Spleen (tissue), 11 donors: Measurements from ENCODE around the gene DPPA5. TPM values are rescaled to one million over a fixed set of nuclear protein-coding genes. Genes with fewer than 3 reads are reported as not detected.
"Not testable (repeated sequence)": the region's sequence is repeated elsewhere in the genome, so short reads cannot be mapped to it uniquely, and the experiment has no call there.

ENCODE experiments used
- DNase-seq: peaks from one replicate; pipeline ENCODE4 v3.0.0-alpha.2; 2020
- H3K27ac ChIP-seq, 8 donors: fragments of 200-600 bp; sonication (generic) in 7 of 8; 1 replicate in 4 of 8; 2 replicates in 4 of 8; pipeline versions ENCODE4 v1.5.0 to v1.8.0; 2016 to 2021; ENCODE audit warnings: inconsistent platforms in 4 of 8, mild to moderate bottlenecking in 4 of 8, moderate library complexity in 1 of 8
- H3K27me3 ChIP-seq, 7 donors: fragments of 200-600 bp; sonication (generic) in 6 of 7; replicated peaks in 1 of 7; 1 replicate in 4 of 7; 2 replicates in 3 of 7; pipeline versions ENCODE4 v1.5.0 to v1.8.0; 2016 to 2021; ENCODE audit warnings: inconsistent platforms in 3 of 7, mild to moderate bottlenecking in 1 of 7
- H3K36me3 ChIP-seq, 6 donors: fragments of 200-600 bp; sonication (generic) in 5 of 6; 1 replicate in 4 of 6; 2 replicates in 2 of 6; pipeline versions ENCODE4 v1.5.0 to v1.8.0; 2016 to 2021; ENCODE audit warnings: inconsistent platforms in 2 of 6
- H3K4me1 ChIP-seq, 6 donors: fragments of 200-600 bp; sonication (generic) in 5 of 6; 1 replicate in 3 of 6; 2 replicates in 3 of 6; pipeline versions ENCODE4 v1.5.0 to v1.8.0; 2016 to 2021; ENCODE audit warnings: inconsistent platforms in 3 of 6
- H3K4me3 ChIP-seq, 8 donors: fragments of 200-600 bp; sonication (generic) in 7 of 8; 1 replicate in 4 of 8; 2 replicates in 4 of 8; pipeline versions ENCODE4 v1.5.0 to v1.8.0; 2016 to 2021; ENCODE audit warnings: inconsistent platforms in 4 of 8, mild to moderate bottlenecking in 4 of 8, moderate library complexity in 2 of 8
- H3K9me3 ChIP-seq, 8 donors: fragments of 200-600 bp; sonication (generic) in 7 of 8; 1 replicate in 4 of 8; 2 replicates in 4 of 8; pipeline versions ENCODE4 v1.5.0 to v1.8.0; 2016 to 2021; ENCODE audit warnings: inconsistent platforms in 4 of 8
- CTCF ChIP-seq, 11 experiments: fragments of 200-600 bp in 7 of 11; fragments of 450-650 bp in 4 of 11; sonication (generic) in 4 of 11; IDR thresholded peaks in 8 of 11; conservative IDR thresholded peaks in 3 of 11; 1 replicate in 7 of 11; 2 replicates in 4 of 11; pipeline versions ENCODE4 v1.4.0 to v1.8.0; 2016 to 2021; ENCODE audit warnings: antibody characterized with exemption in 11 of 11, inconsistent platforms in 4 of 11, mild to moderate bottlenecking in 1 of 11
- POLR2A ChIP-seq, 3 donors: fragments of 450-650 bp; IDR thresholded peaks; one replicate each; pipeline ENCODE4 v1.5.1; 2017; ENCODE audit warnings: antibody characterized with exemption in 3 of 3, mild to moderate bottlenecking in 1 of 3
- POLR2AphosphoS5 ChIP-seq, 3 donors: sonication (generic); formaldehyde crosslinking; IDR thresholded peaks; one replicate each; pipeline ENCODE4 v1.5.1; 2017; ENCODE audit warnings: antibody characterized with exemption in 3 of 3
- WGBS, 5 donors: extraction: QIAGEN DNeasy Blood & Tissue Kit in 3 of 5; methylation state at CpG; one replicate each; pipeline versions ENCODE4 v1.1.5 to v1.1.7; 2013 to 2018; 5-methylcytosine and 5-hydroxymethylcytosine counted together
- intact Hi-C: fragments of 100-400 bp; cut with DNase I; formaldehyde crosslinking; loops from one replicate; pipeline ENCODE4 v1.15.0; 2023; ENCODE audit warnings: low total_unique reads
- polyA plus RNA-seq, 3 donors: library from polyadenylated mRNA; stranded (reverse); fragments of 200-250 nt; gene quantifications; one replicate each; pipeline ENCODE4 v1.2.1, GENCODE V29; 2013
- total RNA-seq, 7 donors: library from RNA; depleted of rRNA in 3 of 7; stranded (reverse); fragments of >200 nt in 3 of 7; fragmentation: NEBNext Ultra II Directional in 4 of 7; extraction: Animal tissue kit (Norgen Biotek cat#: 25700) in 4 of 7; gene quantifications; one replicate each; pipeline versions ENCODE4 v1.1.0 to v1.2.1, GENCODE V29; 2016 to 2021
- donor health status: healthy with polysubstance abuse.
- donor health status: DM: no; HTN: no; CAD: no; lungs with moderate emphysema.
- donor health status: DM: no; HTN: no; CAD: no.
- donor health status: Bipolar disorder and iron deficiency.
- donor health status: healthy.
- donor health status: DM: no; HTN: no; CAD: no.
- donor health status: DM: yes; HTN: yes; CAD: no.

The DPPA5 gene
- total and polyA plus RNA-seq, 10 donors, result not detected

GRCh38 chr6:73394577-73395354 is 40.7 kb upstream of the DPPA5 start, which contains the start of gene DDX43:
DDX43 (plus strand) TSS chr6:73394828; CDS start chr6:73394906, 78 bp downstream.
- peak within 1 kb of the TSS in 4 of 8 donors; percentile 19 to 48 (median 24) for H3K4me3 ChIP-seq
- no peaks in the 10 kb centered on the region for H3K9me3 ChIP-seq
- DNase-seq, result peak; percentile 84
- intact Hi-C loops, result no loop called here
- no peaks in the 10 kb centered on the region for H3K27me3 ChIP-seq
- TF ChIP-seq CTCF (IDR thresholded peaks at IDR 0.05 in 8 of 11, conservative IDR thresholded peaks at IDR 0.05 in 3 of 11) (no peak), POLR2AphosphoS5 (IDR thresholded peaks at IDR 0.05) (peak in 1 of 3 donors; percentile 73)
- H3K36me3 ChIP-seq, result no peaks in the 10 kb centered on the region
- H3K4me1 ChIP-seq, result peaks cover 0 to 3% (median 0%) of the 10 kb centered on the region in 6 donors
- H3K27ac ChIP-seq, result peak within 1 kb of the TSS in 5 of 8 donors; percentile 38 to 79 (median 71)
- WGBS, 5 donors, result 72 to 83% (median 79%) methylated on average over 52 to 54 of the region's 54 CpGs

- H3K27me3 ChIP-seq, result no peaks in the 10 kb centered on the region
- no peak overlapping the region for H3K27ac ChIP-seq
- no peaks in the 10 kb centered on the region for H3K36me3 ChIP-seq
- no peaks in the 10 kb centered on the region for H3K9me3 ChIP-seq
- 79 to 97% (median 95%) methylated on average over 3 of the region's 3 CpGs for WGBS, 5 donors
- H3K4me3 ChIP-seq, result no peak overlapping the region
- intact Hi-C loops, result no loop called here
- peaks cover 3 to 17% (median 8%) of the 10 kb centered on the region in 6 donors for H3K4me1 ChIP-seq
- TF ChIP-seq POLR2A (IDR thresholded peaks at IDR 0.05) (no peak), CTCF (IDR thresholded peaks at IDR 0.05 in 8 of 11, conservative IDR thresholded peaks at IDR 0.05 in 3 of 11) (no peak), POLR2AphosphoS5 (IDR thresholded peaks at IDR 0.05) (no peak)
- DNase-seq, result no peak
These were observed 39.2 kb upstream of the DPPA5 start for GRCh38 chr6:73393278-73393677.

- H3K27me3 ChIP-seq, H3K36me3 ChIP-seq, intact Hi-C loops, H3K9me3 ChIP-seq, H3K4me3 ChIP-seq, DNase-seq, H3K27ac ChIP-seq: not testable (repeated sequence)
- WGBS, 5 donors, result 81 to 87% (median 85%) methylated on average over 4 of the region's 4 CpGs
- H3K4me1 ChIP-seq, result peaks cover 3 to 20% (median 9%) of the 10 kb centered on the region in 6 donors
These were observed 38.1 kb upstream of the DPPA5 start for GRCh38 chr6:73392188-73392587.

- Histone ChIP-seq H3K27me3 (no peaks in the 10 kb centered on the region), H3K4me1 (peaks cover 3 to 20% (median 9%) of the 10 kb centered on the region in 6 donors), H3K27ac (no peak overlapping the region), H3K9me3 (no peaks in the 10 kb centered on the region), H3K4me3 (no peak overlapping the region), H3K36me3 (no peaks in the 10 kb centered on the region)
- WGBS, 5 donors, result 66 to 85% (median 74%) methylated on average over 2 of the region's 2 CpGs
- DNase-seq, result no peak
- TF ChIP-seq POLR2A (IDR thresholded peaks at IDR 0.05) (no peak), POLR2AphosphoS5 (IDR thresholded peaks at IDR 0.05) (no peak), CTCF (IDR thresholded peaks at IDR 0.05 in 8 of 11, conservative IDR thresholded peaks at IDR 0.05 in 3 of 11) (no peak)
- intact Hi-C loops, result no loop called here
These were observed 37.6 kb upstream of the DPPA5 start for GRCh38 chr6:73391675-73392074.
